ENCODE measurements around the gene CCT2.

- TF ChIP-seq POLR2A (IDR thresholded peaks at IDR 0.05; ENCODE audit: low read length): no peak
- TF ChIP-seq GATA1 (IDR thresholded peaks at IDR 0.05; ENCODE audit: low read depth, low read length): no peak
These were observed 33.8 kb downstream of the CCT2 start for GRCh38 chr12:69619050-69619449.

All from erythroblast (primary cell).